A172 (cell line): ENCODE results near the gene FRAT2. TPM values are rescaled to one million over a fixed set of nuclear protein-coding genes. Genes with fewer than 3 reads are reported as not detected.
A peak's percentile ranks its signal among the peaks of the same experiment; 100 is the strongest.

Experiments used
- DNase-seq: peaks from one replicate; pipeline ENCODE4 v3.0.0-alpha.2; 2015; ENCODE audit warnings: low spot score
- total RNA-seq: library from RNA; depleted of rRNA; stranded (reverse); fragments of >200 nt; shearing (Covaris generic); gene quantifications from 2 replicates; pipeline ENCODE4 v1.2.3, GENCODE V29; 2014

Gene FRAT2
- total RNA-seq, 1 experiment from 2014 or later = 4.0 TPM

GRCh38 chr10:97325754-97326153, 8.8 kb downstream of the FRAT2 start:
- no peak for DNase-seq

- DNase-seq = no peak
These were observed 11.0 kb downstream of the FRAT2 start for GRCh38 chr10:97323501-97323900.

- DNase-seq = no peak
These were observed 12.7 kb downstream of the FRAT2 start for GRCh38 chr10:97321804-97322190.

- DNase-seq = no peak
These were observed 13.3 kb downstream of the FRAT2 start for GRCh38 chr10:97321032-97321803.

- no peak for DNase-seq
These were observed 14.0 kb downstream of the FRAT2 start for GRCh38 chr10:97320480-97321031.

- DNase-seq = no peak
These were observed 14.7 kb downstream of the FRAT2 start for GRCh38 chr10:97319671-97320479.

GRCh38 chr10:97318772-97319651, 15.5 kb downstream of the FRAT2 start, which contains the start of gene FRAT1:
FRAT1 (plus strand) TSS chr10:97319271; CDS start chr10:97319454, 183 bp downstream.
- DNase-seq = peak; percentile 77

GRCh38 chr10:97314671-97315070, 19.9 kb downstream of the FRAT2 start:
- no peak for DNase-seq

GRCh38 chr10:97312897-97313296, 21.6 kb downstream of the FRAT2 start:
- DNase-seq = no peak

GRCh38 chr10:97311111-97311626, 23.4 kb downstream of the FRAT2 start:
- DNase-seq = no peak

GRCh38 chr10:97307866-97308780, 26.4 kb downstream of the FRAT2 start:
- no peak for DNase-seq

GRCh38 chr10:97307441-97307840, 27.1 kb downstream of the FRAT2 start:
- DNase-seq = no peak

- no peak for DNase-seq
These were observed 32.3 kb downstream of the FRAT2 start for GRCh38 chr10:97302088-97302791.

GRCh38 chr10:97300980-97301379, 33.5 kb downstream of the FRAT2 start:
- DNase-seq = no peak

- no peak for DNase-seq
These were observed 36.3 kb downstream of the FRAT2 start for GRCh38 chr10:97298223-97298571.

- no peak for DNase-seq
These were observed 36.8 kb downstream of the FRAT2 start for GRCh38 chr10:97297556-97298222.

GRCh38 chr10:97292862-97293198, 41.7 kb downstream of the FRAT2 start:
- no peak for DNase-seq

- peak; percentile 99 for DNase-seq
These were observed 42.2 kb downstream of the FRAT2 start, which contains the start of gene ARHGAP19 for GRCh38 chr10:97292097-97292861. ARHGAP19 (minus strand) TSS chr10:97292637; CDS start chr10:97292627, 10 bp downstream.
